GM12878 (cell line): Measurements from ENCODE around the gene MXRA7. TPM values are rescaled to one million over a fixed set of nuclear protein-coding genes. Genes with fewer than 3 reads are reported as not detected.
A peak's percentile ranks its signal among the peaks of the same experiment; 100 is the strongest.

ENCODE experiments used
- CHD4 ChIP-seq: fragments of 200-600 bp; sonication (generic); IDR thresholded peaks from 2 replicates; pipeline ENCODE4 v1.6.1; 2016; ENCODE audit warnings: mild to moderate bottlenecking
- FOS ChIP-seq: IDR thresholded peaks from 3 replicates; pipeline ENCODE4 v1.6.1; 2011; ENCODE audit warnings: borderline replicate concordance; ENCODE audit not compliant: insufficient read length; ENCODE audit errors: extremely low read depth
- FOXM1 ChIP-seq: IDR thresholded peaks from 2 replicates; pipeline ENCODE4 v1.6.1; 2012; ENCODE audit warnings: low read depth, mild to moderate bottlenecking, inconsistent platforms, low read length, moderate library complexity
- HDGF ChIP-seq: fragments of 450-650 bp; IDR thresholded peaks from 2 replicates; pipeline ENCODE4 v1.6.1; 2016; ENCODE audit warnings: antibody characterized with exemption
- LARP7 ChIP-seq: fragments of 450-650 bp; IDR thresholded peaks from 2 replicates; pipeline ENCODE4 v1.6.1; 2017; ENCODE audit warnings: mild to moderate bottlenecking
- NBN ChIP-seq: fragments of 450-650 bp; IDR thresholded peaks from 2 replicates; pipeline ENCODE4 v1.6.1; 2016
- NR2C2 ChIP-seq: IDR thresholded peaks from 2 replicates; pipeline ENCODE4 v1.6.1; 2011; ENCODE audit warnings: borderline replicate concordance, low read depth; ENCODE audit not compliant: control insufficient read depth, insufficient read length
- SMARCA5 ChIP-seq: fragments of 450-650 bp; IDR thresholded peaks from 2 replicates; pipeline ENCODE4 v1.6.1; 2017; ENCODE audit warnings: mild to moderate bottlenecking
- STAT1 ChIP-seq: fragments of 450-650 bp; conservative IDR thresholded peaks from 2 replicates; pipeline ENCODE4 v1.6.1; 2014; ENCODE audit warnings: antibody characterized with exemption, mild to moderate bottlenecking
- ZNF384 ChIP-seq: IDR thresholded peaks from 2 replicates; pipeline ENCODE4 v1.6.1; 2012; ENCODE audit warnings: low read depth, mild to moderate bottlenecking, low read length, improper control_type of control experiment, borderline replicate concordance
- ZNF622 ChIP-seq: fragments of 450-650 bp; IDR thresholded peaks from 2 replicates; pipeline ENCODE4 v1.6.1; 2017; ENCODE audit warnings: mild to moderate bottlenecking, inconsistent platforms
- polyA plus RNA-seq, 11 experiments: library from polyadenylated mRNA; depleted of rRNA in 4 of 11; unstranded in 6 of 11; stranded (reverse) in 5 of 11; fragments of >200 nt; fragmentation: Nextera tagmentation in 4 of 11; fragmentation: Illumina TruSeq in 1 of 11; extraction: Ambion mirVana in 4 of 11; extraction: Trizol in 1 of 11; gene quantifications; 1 replicate in 1 of 11; 2 replicates in 10 of 11; pipeline versions ENCODE4 v1.2.1 to v1.2.3, GENCODE V29; 2011 to 2016; ENCODE audit warnings: inconsistent platforms in 2 of 11, missing spikeins in 2 of 11, low read depth in 1 of 11
- total RNA-seq, 4 experiments: library from RNA; depleted of rRNA in 3 of 4; stranded (reverse); fragments of >200 nt in 3 of 4; fragmentation: Illumina TruSeq in 1 of 4; extraction: Trizol in 1 of 4; gene quantifications; 2 replicates each; pipeline versions ENCODE4 v1.2.1 to v1.2.3, GENCODE V29; 2013 to 2021
- TF ChIP-seq, protein P1 (sequence below): fragments of 450-650 bp; IDR thresholded peaks from 2 replicates; pipeline ENCODE4 v1.6.1; 2017; ENCODE audit warnings: mild to moderate bottlenecking
- TF ChIP-seq, protein P2 (sequence below): fragments of 450-650 bp; IDR thresholded peaks from 2 replicates; pipeline ENCODE4 v1.6.1; 2017; ENCODE audit warnings: low read depth, mild to moderate bottlenecking, moderate library complexity
- TF ChIP-seq, protein P3 (sequence below), 3 experiments: IDR thresholded peaks in 2 of 3; conservative IDR thresholded peaks in 1 of 3; 2 replicates each; pipeline ENCODE4 v1.5.1; 2011; ENCODE audit warnings: low read depth in 3 of 3, low read length in 3 of 3, mild to moderate bottlenecking in 3 of 3, control low read depth in 2 of 3, moderate library complexity in 2 of 3, inconsistent platforms in 1 of 3, mixed read lengths in 1 of 3; ENCODE audit not compliant: control insufficient read depth in 2 of 3, insufficient read depth in 1 of 3; ENCODE audit errors: extremely low read depth in 1 of 3
- TF ChIP-seq, protein P4 (sequence below): fragments of 450-650 bp; IDR thresholded peaks from 2 replicates; pipeline ENCODE4 v1.6.1; 2017; ENCODE audit warnings: antibody characterized with exemption, mild to moderate bottlenecking, moderate library complexity
- TF ChIP-seq, protein P5 (sequence below): fragments of 450-650 bp; formaldehyde crosslinking; IDR thresholded peaks from 2 replicates; pipeline ENCODE4 v1.4.0; 2020; ENCODE audit warnings: mild to moderate bottlenecking, moderate library complexity

The MXRA7 gene
- total and polyA plus RNA-seq, 10 of the 15 experiments (the other 5 are each of a cell fraction or from before 2014, with no cell fraction given), result 0.03 to 2.0 (median 0.33) TPM

DNA sequence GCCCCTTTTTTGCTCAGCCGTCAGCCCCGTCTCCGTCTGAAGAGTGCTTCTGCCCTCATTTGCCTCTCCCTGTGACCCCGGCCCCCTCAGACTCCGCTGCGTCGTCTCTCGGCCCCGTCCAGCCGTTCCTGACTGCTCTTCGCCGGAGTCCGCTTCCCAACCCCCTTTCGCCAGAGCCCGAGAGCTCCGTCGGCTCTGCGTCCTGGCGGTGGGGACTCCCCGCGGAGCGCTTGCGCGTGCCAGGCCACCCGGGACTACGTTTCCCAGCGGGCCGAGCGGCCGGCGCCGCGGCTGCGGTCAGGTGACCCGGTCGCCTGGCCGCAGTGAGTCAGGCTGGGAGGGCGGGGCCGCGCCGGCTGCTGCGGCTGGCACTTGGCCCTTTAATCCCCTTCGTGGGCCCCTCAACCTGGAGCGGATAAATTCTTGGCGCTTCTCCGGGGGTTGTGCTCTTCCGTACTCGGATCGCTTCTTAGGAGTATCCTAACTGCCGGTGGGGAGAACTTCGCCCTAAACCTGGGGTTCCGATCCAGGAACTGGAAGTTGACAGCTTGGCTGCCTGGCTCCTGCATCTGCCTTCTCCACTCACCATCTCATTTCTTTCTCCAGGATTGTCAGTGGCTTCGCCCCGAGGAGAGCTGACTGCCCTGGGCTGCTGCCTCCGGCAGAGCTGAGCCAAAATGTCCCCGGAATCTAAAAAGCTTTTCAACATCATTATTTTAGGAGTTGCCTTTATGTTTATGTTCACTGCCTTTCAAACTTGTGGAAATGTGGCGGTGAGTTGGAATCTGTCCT is 27.1 kb upstream of the MXRA7 start, which contains the start of gene MFSD11 (continued):
- 0 out of 2 replicates have a peak, but pooled peaks have one; percentile 28 for TF ChIP-seq STAT1
- peak; percentile 86 for TF ChIP-seq HDGF
- TF ChIP-seq, protein P1, sequence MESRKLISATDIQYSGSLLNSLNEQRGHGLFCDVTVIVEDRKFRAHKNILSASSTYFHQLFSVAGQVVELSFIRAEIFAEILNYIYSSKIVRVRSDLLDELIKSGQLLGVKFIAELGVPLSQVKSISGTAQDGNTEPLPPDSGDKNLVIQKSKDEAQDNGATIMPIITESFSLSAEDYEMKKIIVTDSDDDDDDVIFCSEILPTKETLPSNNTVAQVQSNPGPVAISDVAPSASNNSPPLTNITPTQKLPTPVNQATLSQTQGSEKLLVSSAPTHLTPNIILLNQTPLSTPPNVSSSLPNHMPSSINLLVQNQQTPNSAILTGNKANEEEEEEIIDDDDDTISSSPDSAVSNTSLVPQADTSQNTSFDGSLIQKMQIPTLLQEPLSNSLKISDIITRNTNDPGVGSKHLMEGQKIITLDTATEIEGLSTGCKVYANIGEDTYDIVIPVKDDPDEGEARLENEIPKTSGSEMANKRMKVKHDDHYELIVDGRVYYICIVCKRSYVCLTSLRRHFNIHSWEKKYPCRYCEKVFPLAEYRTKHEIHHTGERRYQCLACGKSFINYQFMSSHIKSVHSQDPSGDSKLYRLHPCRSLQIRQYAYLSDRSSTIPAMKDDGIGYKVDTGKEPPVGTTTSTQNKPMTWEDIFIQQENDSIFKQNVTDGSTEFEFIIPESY, result no peak
- TF ChIP-seq, protein P2, sequence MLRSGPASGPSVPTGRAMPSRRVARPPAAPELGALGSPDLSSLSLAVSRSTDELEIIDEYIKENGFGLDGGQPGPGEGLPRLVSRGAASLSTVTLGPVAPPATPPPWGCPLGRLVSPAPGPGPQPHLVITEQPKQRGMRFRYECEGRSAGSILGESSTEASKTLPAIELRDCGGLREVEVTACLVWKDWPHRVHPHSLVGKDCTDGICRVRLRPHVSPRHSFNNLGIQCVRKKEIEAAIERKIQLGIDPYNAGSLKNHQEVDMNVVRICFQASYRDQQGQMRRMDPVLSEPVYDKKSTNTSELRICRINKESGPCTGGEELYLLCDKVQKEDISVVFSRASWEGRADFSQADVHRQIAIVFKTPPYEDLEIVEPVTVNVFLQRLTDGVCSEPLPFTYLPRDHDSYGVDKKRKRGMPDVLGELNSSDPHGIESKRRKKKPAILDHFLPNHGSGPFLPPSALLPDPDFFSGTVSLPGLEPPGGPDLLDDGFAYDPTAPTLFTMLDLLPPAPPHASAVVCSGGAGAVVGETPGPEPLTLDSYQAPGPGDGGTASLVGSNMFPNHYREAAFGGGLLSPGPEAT, result peak; percentile 78; the same call in 1 of the 2 replicates
- peak; percentile 85 for TF ChIP-seq LARP7
- TF ChIP-seq, protein P3, sequence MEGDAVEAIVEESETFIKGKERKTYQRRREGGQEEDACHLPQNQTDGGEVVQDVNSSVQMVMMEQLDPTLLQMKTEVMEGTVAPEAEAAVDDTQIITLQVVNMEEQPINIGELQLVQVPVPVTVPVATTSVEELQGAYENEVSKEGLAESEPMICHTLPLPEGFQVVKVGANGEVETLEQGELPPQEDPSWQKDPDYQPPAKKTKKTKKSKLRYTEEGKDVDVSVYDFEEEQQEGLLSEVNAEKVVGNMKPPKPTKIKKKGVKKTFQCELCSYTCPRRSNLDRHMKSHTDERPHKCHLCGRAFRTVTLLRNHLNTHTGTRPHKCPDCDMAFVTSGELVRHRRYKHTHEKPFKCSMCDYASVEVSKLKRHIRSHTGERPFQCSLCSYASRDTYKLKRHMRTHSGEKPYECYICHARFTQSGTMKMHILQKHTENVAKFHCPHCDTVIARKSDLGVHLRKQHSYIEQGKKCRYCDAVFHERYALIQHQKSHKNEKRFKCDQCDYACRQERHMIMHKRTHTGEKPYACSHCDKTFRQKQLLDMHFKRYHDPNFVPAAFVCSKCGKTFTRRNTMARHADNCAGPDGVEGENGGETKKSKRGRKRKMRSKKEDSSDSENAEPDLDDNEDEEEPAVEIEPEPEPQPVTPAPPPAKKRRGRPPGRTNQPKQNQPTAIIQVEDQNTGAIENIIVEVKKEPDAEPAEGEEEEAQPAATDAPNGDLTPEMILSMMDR (IDR thresholded peaks at IDR 0.05 in 2 of 3, conservative IDR thresholded peaks at IDR 0.05 in 1 of 3; ENCODE audit: control insufficient read depth in 2 of 3, extremely low read depth in 1 of 3, insufficient read depth in 1 of 3, low read depth in 3 of 3, low read length in 3 of 3), result no peak
- TF ChIP-seq NR2C2, result no peak
- TF ChIP-seq, protein P4, sequence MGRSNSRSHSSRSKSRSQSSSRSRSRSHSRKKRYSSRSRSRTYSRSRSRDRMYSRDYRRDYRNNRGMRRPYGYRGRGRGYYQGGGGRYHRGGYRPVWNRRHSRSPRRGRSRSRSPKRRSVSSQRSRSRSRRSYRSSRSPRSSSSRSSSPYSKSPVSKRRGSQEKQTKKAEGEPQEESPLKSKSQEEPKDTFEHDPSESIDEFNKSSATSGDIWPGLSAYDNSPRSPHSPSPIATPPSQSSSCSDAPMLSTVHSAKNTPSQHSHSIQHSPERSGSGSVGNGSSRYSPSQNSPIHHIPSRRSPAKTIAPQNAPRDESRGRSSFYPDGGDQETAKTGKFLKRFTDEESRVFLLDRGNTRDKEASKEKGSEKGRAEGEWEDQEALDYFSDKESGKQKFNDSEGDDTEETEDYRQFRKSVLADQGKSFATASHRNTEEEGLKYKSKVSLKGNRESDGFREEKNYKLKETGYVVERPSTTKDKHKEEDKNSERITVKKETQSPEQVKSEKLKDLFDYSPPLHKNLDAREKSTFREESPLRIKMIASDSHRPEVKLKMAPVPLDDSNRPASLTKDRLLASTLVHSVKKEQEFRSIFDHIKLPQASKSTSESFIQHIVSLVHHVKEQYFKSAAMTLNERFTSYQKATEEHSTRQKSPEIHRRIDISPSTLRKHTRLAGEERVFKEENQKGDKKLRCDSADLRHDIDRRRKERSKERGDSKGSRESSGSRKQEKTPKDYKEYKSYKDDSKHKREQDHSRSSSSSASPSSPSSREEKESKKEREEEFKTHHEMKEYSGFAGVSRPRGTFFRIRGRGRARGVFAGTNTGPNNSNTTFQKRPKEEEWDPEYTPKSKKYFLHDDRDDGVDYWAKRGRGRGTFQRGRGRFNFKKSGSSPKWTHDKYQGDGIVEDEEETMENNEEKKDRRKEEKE, result no peak
- no peak for TF ChIP-seq ZNF384
- TF ChIP-seq, protein P5, sequence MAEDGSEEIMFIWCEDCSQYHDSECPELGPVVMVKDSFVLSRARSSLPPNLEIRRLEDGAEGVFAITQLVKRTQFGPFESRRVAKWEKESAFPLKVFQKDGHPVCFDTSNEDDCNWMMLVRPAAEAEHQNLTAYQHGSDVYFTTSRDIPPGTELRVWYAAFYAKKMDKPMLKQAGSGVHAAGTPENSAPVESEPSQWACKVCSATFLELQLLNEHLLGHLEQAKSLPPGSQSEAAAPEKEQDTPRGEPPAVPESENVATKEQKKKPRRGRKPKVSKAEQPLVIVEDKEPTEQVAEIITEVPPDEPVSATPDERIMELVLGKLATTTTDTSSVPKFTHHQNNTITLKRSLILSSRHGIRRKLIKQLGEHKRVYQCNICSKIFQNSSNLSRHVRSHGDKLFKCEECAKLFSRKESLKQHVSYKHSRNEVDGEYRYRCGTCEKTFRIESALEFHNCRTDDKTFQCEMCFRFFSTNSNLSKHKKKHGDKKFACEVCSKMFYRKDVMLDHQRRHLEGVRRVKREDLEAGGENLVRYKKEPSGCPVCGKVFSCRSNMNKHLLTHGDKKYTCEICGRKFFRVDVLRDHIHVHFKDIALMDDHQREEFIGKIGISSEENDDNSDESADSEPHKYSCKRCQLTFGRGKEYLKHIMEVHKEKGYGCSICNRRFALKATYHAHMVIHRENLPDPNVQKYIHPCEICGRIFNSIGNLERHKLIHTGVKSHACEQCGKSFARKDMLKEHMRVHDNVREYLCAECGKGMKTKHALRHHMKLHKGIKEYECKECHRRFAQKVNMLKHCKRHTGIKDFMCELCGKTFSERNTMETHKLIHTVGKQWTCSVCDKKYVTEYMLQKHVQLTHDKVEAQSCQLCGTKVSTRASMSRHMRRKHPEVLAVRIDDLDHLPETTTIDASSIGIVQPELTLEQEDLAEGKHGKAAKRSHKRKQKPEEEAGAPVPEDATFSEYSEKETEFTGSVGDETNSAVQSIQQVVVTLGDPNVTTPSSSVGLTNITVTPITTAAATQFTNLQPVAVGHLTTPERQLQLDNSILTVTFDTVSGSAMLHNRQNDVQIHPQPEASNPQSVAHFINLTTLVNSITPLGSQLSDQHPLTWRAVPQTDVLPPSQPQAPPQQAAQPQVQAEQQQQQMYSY (CRISPR knock-in tag), result no peak
- no peak for TF ChIP-seq FOXM1
- no peak for TF ChIP-seq ZNF622
- no peak for TF ChIP-seq FOS
- peak; percentile 75; the same call in 1 of the 2 replicates for TF ChIP-seq SMARCA5
- TF ChIP-seq NBN, result peak; percentile 89
- no peak for TF ChIP-seq CHD4
